BE2C (cell line): ENCODE results near the gene LARP1.

Experiments
- DNase-seq: peaks from one replicate; pipeline ENCODE4 v3.0.0-alpha.2; 2020
- H3K27me3 ChIP-seq: fragments of 250-450 bp; sonication (Bioruptor Pico); 2 replicates; pipeline ENCODE4 v1.5.1; 2020; ENCODE audit warnings: mild to moderate bottlenecking
- H3K36me3 ChIP-seq: fragments of 250-450 bp; sonication (Bioruptor Pico); 2 replicates; pipeline ENCODE4 v1.5.1; 2020; ENCODE audit warnings: mild to moderate bottlenecking
- H3K4me1 ChIP-seq: fragments of 250-450 bp; sonication (Bioruptor Pico); 2 replicates; pipeline ENCODE4 v1.5.1; 2020
- H3K4me3 ChIP-seq: 2 replicates; pipeline ENCODE4 v1.5.1; 2011; ENCODE audit warnings: low read depth, low read length
- H3K9me3 ChIP-seq: fragments of 250-450 bp; sonication (Bioruptor Pico); 2 replicates; pipeline ENCODE4 v1.5.1; 2020
- TF ChIP-seq, protein P1 (sequence below): IDR thresholded peaks from 2 replicates; pipeline ENCODE4 v1.5.1; 2012; ENCODE audit warnings: mild to moderate bottlenecking, low read depth, low read length

Gene LARP1

DNA sequence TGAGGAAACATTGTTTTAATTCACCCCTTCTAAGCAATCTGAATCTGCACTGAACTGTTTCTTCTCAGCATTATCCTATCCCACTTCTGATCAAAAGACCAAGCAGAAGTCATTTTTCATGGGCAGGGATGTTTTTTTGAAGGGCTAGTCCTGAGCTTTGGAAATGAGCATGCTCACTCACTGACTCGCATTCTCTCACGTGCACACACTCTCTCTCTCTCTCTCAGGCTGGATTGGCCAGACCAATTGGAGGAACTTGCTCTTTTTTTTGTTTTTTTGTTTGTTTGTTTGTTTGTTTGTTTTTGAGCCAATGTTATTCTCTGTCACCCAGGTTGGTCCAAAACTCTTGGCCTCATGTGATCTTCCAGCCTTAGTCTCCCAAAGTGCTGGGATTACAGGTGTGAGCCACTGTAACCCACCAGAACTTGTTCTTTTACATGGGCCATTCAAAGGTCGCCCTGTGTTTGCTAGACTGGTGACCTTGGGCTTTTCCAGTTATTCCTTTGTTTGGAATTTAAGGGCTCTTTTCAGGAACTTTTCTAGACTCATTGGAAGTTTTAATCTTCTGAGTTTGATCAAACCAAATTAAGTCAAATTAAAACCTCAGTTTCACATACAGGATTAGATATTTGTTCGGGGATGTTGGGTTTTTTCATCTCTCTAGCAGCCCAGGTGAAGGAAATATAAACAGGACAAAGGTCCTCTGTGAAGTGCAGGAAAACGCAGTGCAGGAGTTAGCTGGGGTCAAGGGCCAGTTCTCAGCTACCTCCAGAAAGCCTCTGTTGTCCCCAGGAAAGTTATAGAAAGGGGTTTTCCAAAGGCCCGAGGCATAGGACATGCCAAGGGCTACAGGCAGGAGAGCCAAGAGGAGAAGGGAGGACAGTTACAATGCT is 82.1 kb downstream of the LARP1 start:
- TF ChIP-seq, protein P1, sequence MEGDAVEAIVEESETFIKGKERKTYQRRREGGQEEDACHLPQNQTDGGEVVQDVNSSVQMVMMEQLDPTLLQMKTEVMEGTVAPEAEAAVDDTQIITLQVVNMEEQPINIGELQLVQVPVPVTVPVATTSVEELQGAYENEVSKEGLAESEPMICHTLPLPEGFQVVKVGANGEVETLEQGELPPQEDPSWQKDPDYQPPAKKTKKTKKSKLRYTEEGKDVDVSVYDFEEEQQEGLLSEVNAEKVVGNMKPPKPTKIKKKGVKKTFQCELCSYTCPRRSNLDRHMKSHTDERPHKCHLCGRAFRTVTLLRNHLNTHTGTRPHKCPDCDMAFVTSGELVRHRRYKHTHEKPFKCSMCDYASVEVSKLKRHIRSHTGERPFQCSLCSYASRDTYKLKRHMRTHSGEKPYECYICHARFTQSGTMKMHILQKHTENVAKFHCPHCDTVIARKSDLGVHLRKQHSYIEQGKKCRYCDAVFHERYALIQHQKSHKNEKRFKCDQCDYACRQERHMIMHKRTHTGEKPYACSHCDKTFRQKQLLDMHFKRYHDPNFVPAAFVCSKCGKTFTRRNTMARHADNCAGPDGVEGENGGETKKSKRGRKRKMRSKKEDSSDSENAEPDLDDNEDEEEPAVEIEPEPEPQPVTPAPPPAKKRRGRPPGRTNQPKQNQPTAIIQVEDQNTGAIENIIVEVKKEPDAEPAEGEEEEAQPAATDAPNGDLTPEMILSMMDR = no peak
- Histone ChIP-seq H3K36me3 (no peaks in the 10 kb centered on the region; the same call in 1 of the 2 replicates), H3K9me3 (no peaks in the 10 kb centered on the region), H3K27me3 (no peaks in the 10 kb centered on the region), H3K4me3 (no peak overlapping the region), H3K4me1 (peaks cover 14% of the 10 kb centered on the region)
- no peak for DNase-seq

DNA sequence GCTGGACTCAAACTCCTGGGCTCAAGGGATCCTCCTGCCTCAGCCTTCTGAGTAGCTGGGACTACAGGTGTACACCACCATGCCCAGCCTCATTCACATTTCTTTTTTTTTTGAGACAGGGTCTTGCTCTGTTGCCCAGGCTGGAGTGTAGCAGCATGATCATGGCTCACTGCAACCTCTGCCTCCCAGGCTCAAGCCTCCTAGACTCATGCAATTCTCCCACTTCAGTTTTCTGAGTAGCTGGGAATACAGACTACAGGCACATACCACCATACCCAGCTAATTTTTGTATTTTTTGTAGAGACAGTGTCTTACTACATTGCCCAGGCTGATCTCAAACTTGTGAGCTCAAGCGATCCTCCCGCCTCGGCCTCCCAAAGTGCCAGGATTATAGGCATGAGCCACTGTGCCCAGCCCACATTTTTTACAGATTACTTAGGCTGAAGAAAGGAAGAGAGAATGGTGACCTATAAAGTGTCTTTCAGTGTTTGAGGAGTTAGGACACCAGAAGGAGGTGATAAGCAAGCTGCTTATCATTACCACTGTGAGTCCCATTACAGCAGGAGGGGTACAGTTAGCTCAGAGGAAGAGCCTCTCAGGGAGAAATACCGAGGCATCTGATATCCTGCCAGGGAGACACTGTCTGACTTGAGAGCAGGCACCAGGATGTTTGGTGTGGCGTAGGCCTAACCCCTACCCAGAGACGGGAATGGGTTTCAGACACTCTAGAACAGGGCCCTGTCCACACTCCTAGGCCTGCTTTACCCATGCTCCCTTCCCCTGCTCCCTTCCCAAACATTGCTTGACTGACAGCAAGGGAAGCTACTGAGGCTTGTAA is 85.5 kb downstream of the LARP1 start:
- Histone ChIP-seq H3K36me3 (no peaks in the 10 kb centered on the region), H3K4me3 (no peak overlapping the region), H3K27me3 (no peaks in the 10 kb centered on the region), H3K9me3 (no peaks in the 10 kb centered on the region), H3K4me1 (peaks cover 10% of the 10 kb centered on the region)
- TF ChIP-seq, protein P1 = no peak
- no peak for DNase-seq

DNA sequence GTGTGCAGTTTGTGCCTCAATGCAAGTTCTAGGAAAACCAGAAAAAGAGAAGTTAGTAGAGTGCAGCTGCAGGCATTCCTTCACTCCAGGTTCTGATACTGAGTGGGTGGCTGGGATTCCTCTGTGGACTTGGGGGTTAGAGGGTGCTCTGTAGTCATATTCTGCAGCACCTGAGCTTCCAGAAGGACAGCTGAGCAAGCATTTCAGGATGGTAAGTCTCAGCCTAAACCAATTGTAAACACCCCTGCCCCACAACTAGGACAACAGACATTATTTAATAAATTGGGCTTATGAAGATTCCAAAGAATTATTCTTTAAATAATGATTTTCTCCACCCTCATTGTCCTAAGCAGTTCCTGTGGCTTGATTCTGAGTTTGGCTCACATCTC is 86.1 kb downstream of the LARP1 start:
- DNase-seq = no peak
- H3K9me3 ChIP-seq = no peaks in the 10 kb centered on the region
- H3K27me3 ChIP-seq = no peaks in the 10 kb centered on the region
- TF ChIP-seq, protein P1 = no peak
- no peak overlapping the region for H3K4me3 ChIP-seq
- peaks cover 6% of the 10 kb centered on the region for H3K4me1 ChIP-seq
- no peaks in the 10 kb centered on the region for H3K36me3 ChIP-seq

DNA sequence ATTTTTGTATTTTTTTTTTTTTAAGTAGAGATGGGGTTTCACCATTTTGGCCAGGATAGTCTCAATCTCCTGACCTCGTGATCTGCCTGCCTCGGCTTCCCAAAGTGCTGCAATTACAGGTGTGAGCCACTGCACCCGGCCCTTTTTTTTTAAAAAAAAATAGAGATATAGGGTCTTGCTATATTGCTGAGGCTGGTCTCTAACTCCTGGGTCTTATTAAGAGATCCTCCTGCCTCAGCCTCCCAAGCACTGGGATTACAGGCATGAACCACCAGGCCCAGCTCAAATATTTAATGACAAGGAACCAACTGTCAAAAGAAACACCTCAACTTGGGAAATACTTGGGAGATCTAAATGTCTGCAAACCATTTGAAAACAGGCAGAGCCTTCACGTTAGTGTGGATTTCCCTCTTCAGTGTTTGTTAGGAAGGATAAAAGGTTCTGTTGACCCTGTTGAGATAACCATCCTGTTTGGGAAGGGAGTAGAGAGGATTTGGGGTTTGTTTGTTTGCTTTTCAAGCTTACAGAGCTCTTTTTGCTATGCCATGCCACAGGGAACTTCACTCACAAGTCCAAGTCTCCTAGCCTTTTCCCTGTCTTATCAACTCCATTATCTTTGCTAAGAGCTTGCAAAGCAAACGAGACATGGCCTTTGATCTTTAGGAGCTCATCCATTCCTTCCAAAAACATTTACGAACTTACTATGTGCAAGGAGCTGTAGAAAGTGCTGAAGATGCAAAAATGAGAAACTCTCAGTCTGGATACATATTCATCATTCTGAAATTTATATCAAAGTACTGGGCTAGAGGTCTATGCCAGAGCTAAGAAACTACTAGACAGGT is 87.7 kb downstream of the LARP1 start:
- peaks cover 5% of the 10 kb centered on the region; the same call in 1 of the 2 replicates for H3K4me1 ChIP-seq
- TF ChIP-seq, protein P1 = no peak

DNA sequence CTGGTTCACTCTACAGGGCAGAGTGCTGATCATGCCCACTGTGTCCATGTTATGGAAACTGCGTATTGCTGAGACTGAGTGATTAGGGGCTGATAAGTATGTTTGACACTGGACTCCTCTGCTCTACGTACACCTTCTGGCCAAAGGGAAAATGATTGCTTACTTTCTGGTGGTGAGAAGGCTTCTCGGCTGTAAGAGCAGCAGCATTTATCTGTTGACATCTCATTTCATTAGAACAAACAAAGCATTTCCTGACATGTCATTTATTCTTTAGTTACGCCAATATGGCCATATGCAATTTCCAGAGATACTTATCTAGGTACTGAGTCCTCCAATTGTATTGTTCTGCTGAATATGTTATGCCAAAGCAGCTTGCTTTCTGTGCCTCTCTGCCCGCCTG is 89.6 kb downstream of the LARP1 start:
- Histone ChIP-seq H3K4me1 (peaks cover 15% of the 10 kb centered on the region), H3K4me3 (peak overlapping the region; percentile 1; the same call in 1 of the 2 replicates), H3K9me3 (no peaks in the 10 kb centered on the region), H3K27me3 (no peaks in the 10 kb centered on the region), H3K36me3 (no peaks in the 10 kb centered on the region)
- TF ChIP-seq, protein P1 = no peak
- peak; percentile 31 for DNase-seq

More for the DNA sequence above, 87.7 kb downstream of the LARP1 start:
- no peaks in the 10 kb centered on the region for H3K36me3 ChIP-seq
- no peak overlapping the region for H3K4me3 ChIP-seq
- no peaks in the 10 kb centered on the region for H3K27me3 ChIP-seq
- no peaks in the 10 kb centered on the region for H3K9me3 ChIP-seq
- no peak for DNase-seq
